HepG2 (cell line): Measurements from ENCODE around the gene PANK4. TPM values are rescaled to one million over a fixed set of nuclear protein-coding genes. Genes with fewer than 3 reads are reported as not detected.

Experiments
- GPBP1L1 ChIP-seq: sonication (generic); formaldehyde crosslinking; IDR thresholded peaks from 2 replicates; pipeline ENCODE4 v1.5.0; 2020; ENCODE audit warnings: mild to moderate bottlenecking, missing genetic modification reagents
- HIC2 ChIP-seq: sonication (generic); formaldehyde crosslinking; IDR thresholded peaks from 2 replicates; pipeline ENCODE4 v1.9.0; 2022; ENCODE audit warnings: low read depth, missing genetic modification reagents
- ISL2 ChIP-seq: sonication (generic); formaldehyde crosslinking; IDR thresholded peaks from 2 replicates; pipeline ENCODE4 v1.5.0; 2020; ENCODE audit warnings: missing genetic modification reagents
- KDM5B ChIP-seq: sonication (generic); formaldehyde crosslinking; IDR thresholded peaks from 2 replicates; pipeline ENCODE4 v1.4.0; 2020; ENCODE audit warnings: missing genetic modification reagents, mild to moderate bottlenecking, borderline replicate concordance
- MAF1 ChIP-seq: sonication (generic); formaldehyde crosslinking; IDR thresholded peaks from 2 replicates; pipeline ENCODE4 v1.5.0; 2020; ENCODE audit warnings: missing genetic modification reagents, borderline replicate concordance
- NFE2L2 ChIP-seq: fragments of 150-350 bp; IDR thresholded peaks from 2 replicates; pipeline ENCODE4 v1.6.1; 2014; ENCODE audit warnings: low read length
- TAF1 ChIP-seq: sonication (generic); formaldehyde crosslinking; IDR thresholded peaks from 2 replicates; pipeline ENCODE4 v1.4.0; 2020; ENCODE audit warnings: missing genetic modification reagents
- THRA ChIP-seq: sonication (generic); formaldehyde crosslinking; IDR thresholded peaks from 2 replicates; pipeline ENCODE4 v1.4.0; 2020; ENCODE audit warnings: missing genetic modification reagents, borderline replicate concordance
- ZBTB14 ChIP-seq: sonication (generic); formaldehyde crosslinking; IDR thresholded peaks from 2 replicates; pipeline ENCODE4 v1.4.0; 2020; ENCODE audit warnings: missing genetic modification reagents
- ZMAT5 ChIP-seq: sonication (generic); formaldehyde crosslinking; IDR thresholded peaks from 2 replicates; pipeline ENCODE4 v1.5.0; 2020; ENCODE audit warnings: mild to moderate bottlenecking, low read depth, missing genetic modification reagents, borderline replicate concordance
- ZNF136 ChIP-seq: sonication (generic); formaldehyde crosslinking; IDR thresholded peaks from 2 replicates; pipeline ENCODE4 v1.8.1; 2022; ENCODE audit warnings: low read depth, mild to moderate bottlenecking, moderate library complexity, missing genetic modification reagents
- ZNF138 ChIP-seq: sonication (generic); formaldehyde crosslinking; IDR thresholded peaks from 2 replicates; pipeline ENCODE4 v1.5.0; 2020; ENCODE audit warnings: mild to moderate bottlenecking, low read depth, missing genetic modification reagents
- ZNF143 ChIP-seq: sonication (generic); formaldehyde crosslinking; IDR thresholded peaks from 2 replicates; pipeline ENCODE4 v1.4.0; 2020; ENCODE audit warnings: missing genetic modification reagents
- ZNF574 ChIP-seq: sonication (generic); formaldehyde crosslinking; IDR thresholded peaks from 2 replicates; pipeline ENCODE4 v1.4.0; 2020; ENCODE audit warnings: missing genetic modification reagents
- ZNF687 ChIP-seq: sonication (generic); formaldehyde crosslinking; IDR thresholded peaks from 2 replicates; pipeline ENCODE4 v1.5.1; 2020; ENCODE audit warnings: mild to moderate bottlenecking, missing genetic modification reagents, moderate library complexity
- polyA plus RNA-seq, 8 experiments: library from polyadenylated mRNA; depleted of rRNA in 3 of 8; stranded (reverse) in 7 of 8; unstranded in 1 of 8; fragments of >200 nt; fragmentation: Illumina TruSeq in 4 of 8; extraction: Trizol in 4 of 8; gene quantifications; 2 replicates each; pipeline versions ENCODE4 v1.2.1 to v1.2.3, GENCODE V29; 2011 to 2016; ENCODE audit warnings: low read depth in 4 of 8, missing spikeins in 1 of 8, mixed read lengths in 1 of 8; ENCODE audit not compliant: insufficient read depth in 1 of 8
- total RNA-seq, 5 experiments: library from RNA; depleted of rRNA; stranded (reverse); fragments of >200 nt; fragmentation: Illumina TruSeq; extraction: Trizol; gene quantifications; 2 replicates each; pipeline ENCODE4 v1.2.3, GENCODE V29; 2016; ENCODE audit warnings: low read depth in 1 of 5

Gene PANK4
- total and polyA plus RNA-seq, 2 of the 13 experiments (the other 11 are each of a cell fraction or from before 2014, with no cell fraction given), result 17.4 to 19.3 TPM

- TF ChIP-seq ZBTB14 (no peak), ZNF138 (no peak), KDM5B (peak; percentile 21; the same call in 1 of the 2 replicates), HIC2 (CRISPR knock-in tag) (peak; percentile 63; the same call in 1 of the 2 replicates), MAF1 (CRISPR knock-in tag) (no peak), TAF1 (CRISPR knock-in tag) (peak; percentile 2; the same call in 1 of the 2 replicates), GPBP1L1 (CRISPR knock-in tag) (no peak), ZNF143 (CRISPR knock-in tag) (no peak), ISL2 (no peak; the same call in 1 of the 2 replicates), ZNF574 (CRISPR knock-in tag) (no peak; the same call in 1 of the 2 replicates), THRA (no peak), ZMAT5 (CRISPR knock-in tag) (no peak), ZNF687 (CRISPR knock-in tag) (peak; percentile 61), NFE2L2 (no peak), ZNF136 (CRISPR knock-in tag) (no peak)
Observed at GRCh38 chr1:2546515-2547209, 20.3 kb upstream of the PANK4 start (continued).
